Skeletal muscle satellite cell (primary cell): ENCODE measurements around the gene PRRT3.
"Not testable (repeated sequence)": the region's sequence is repeated elsewhere in the genome, so short reads cannot be mapped to it uniquely, and the experiment has no call there.

Experiments used
- H3K27me3 ChIP-seq: 2 replicates; pipeline ENCODE4 v1.7.0; 2013; ENCODE audit warnings: low read length; ENCODE audit not compliant: control insufficient read depth, insufficient read depth
- H3K36me3 ChIP-seq: 2 replicates; pipeline ENCODE4 v1.7.0; 2013; ENCODE audit warnings: mild to moderate bottlenecking, control low read depth, low read length; ENCODE audit not compliant: insufficient read depth
- H3K4me1 ChIP-seq: 2 replicates; pipeline ENCODE4 v1.7.0; 2013; ENCODE audit warnings: low read length; ENCODE audit not compliant: control insufficient read depth, insufficient read depth
- H3K4me2 ChIP-seq: 2 replicates; pipeline ENCODE4 v1.7.0; 2013; ENCODE audit warnings: mild to moderate bottlenecking, low read length
- H3K4me3 ChIP-seq: 2 replicates; pipeline ENCODE4 v1.7.0; 2013; ENCODE audit warnings: low read length
- H3K9ac ChIP-seq: 2 replicates; pipeline ENCODE4 v1.7.0; 2013; ENCODE audit warnings: mild to moderate bottlenecking, low read depth, low read length, moderate library complexity
- H3K9me3 ChIP-seq: replicated peaks from 2 replicates; pipeline ENCODE4 v1.7.0; 2013; ENCODE audit warnings: mild to moderate bottlenecking, control low read depth, low read length

Gene PRRT3

GRCh38 chr3:9902372-9903237 is 49.6 kb downstream of the PRRT3 start, which contains the start of gene IL17RE:
Gene IL17RE (plus strand): TSS chr3:9902848. CDS start chr3:9902933, 85 bp downstream.
- Histone ChIP-seq H3K9ac (peak within 1 kb of the TSS; percentile 72), H3K4me2 (peak within 1 kb of the TSS; percentile 69), H3K9me3 (no peaks in the 10 kb centered on the region), H3K27me3 (no peaks in the 10 kb centered on the region), H3K4me3 (peak within 1 kb of the TSS; percentile 57), H3K4me1 (peaks cover 39% of the 10 kb centered on the region), H3K36me3 (no peaks in the 10 kb centered on the region)

- Histone ChIP-seq H3K4me3 (no peak overlapping the region), H3K27me3 (no peaks in the 10 kb centered on the region), H3K36me3 (no peaks in the 10 kb centered on the region), H3K9ac (no peak overlapping the region), H3K4me1 (peaks cover 44% of the 10 kb centered on the region), H3K4me2 (no peak overlapping the region), H3K9me3 (no peaks in the 10 kb centered on the region)
Observed at GRCh38 chr3:9901967-9902366, 50.2 kb downstream of the PRRT3 start.

GRCh38 chr3:9900965-9901415 is 51.2 kb downstream of the PRRT3 start:
- not testable (repeated sequence) for H3K4me3 ChIP-seq, H3K4me2 ChIP-seq, H3K9me3 ChIP-seq, H3K27me3 ChIP-seq, H3K36me3 ChIP-seq, H3K9ac ChIP-seq
- H3K4me1 ChIP-seq, result peaks cover 49% of the 10 kb centered on the region

GRCh38 chr3:9899289-9899791 is 52.9 kb downstream of the PRRT3 start:
- no peak overlapping the region for H3K4me2 ChIP-seq
- no peak overlapping the region for H3K4me3 ChIP-seq
- H3K9me3 ChIP-seq, result no peaks in the 10 kb centered on the region
- H3K9ac ChIP-seq, result no peak overlapping the region
- H3K27me3 ChIP-seq, result no peaks in the 10 kb centered on the region
- H3K36me3 ChIP-seq, result peaks cover 6% of the 10 kb centered on the region
- peaks cover 56% of the 10 kb centered on the region for H3K4me1 ChIP-seq

- H3K4me1 ChIP-seq, result peaks cover 57% of the 10 kb centered on the region
- peaks cover 7% of the 10 kb centered on the region for H3K36me3 ChIP-seq
- no peak overlapping the region for H3K4me2 ChIP-seq
- H3K27me3 ChIP-seq, result no peaks in the 10 kb centered on the region
- no peaks in the 10 kb centered on the region for H3K9me3 ChIP-seq
- H3K4me3 ChIP-seq, result no peak overlapping the region
- H3K9ac ChIP-seq, result no peak overlapping the region
Observed at GRCh38 chr3:9898467-9899241, 53.6 kb downstream of the PRRT3 start.

GRCh38 chr3:9897408-9898372 is 54.5 kb downstream of the PRRT3 start:
- Histone ChIP-seq H3K4me1 (peaks cover 57% of the 10 kb centered on the region), H3K4me3 (no peak overlapping the region), H3K4me2 (no peak overlapping the region), H3K9me3 (no peaks in the 10 kb centered on the region), H3K9ac (no peak overlapping the region), H3K36me3 (peaks cover 17% of the 10 kb centered on the region), H3K27me3 (no peaks in the 10 kb centered on the region)

GRCh38 chr3:9896755-9897407 is 55.3 kb downstream of the PRRT3 start:
- peaks cover 58% of the 10 kb centered on the region for H3K4me1 ChIP-seq
- not testable (repeated sequence) for H3K27me3 ChIP-seq, H3K4me3 ChIP-seq

GRCh38 chr3:9895715-9896114 is 56.5 kb downstream of the PRRT3 start:
- not testable (repeated sequence) for H3K9me3 ChIP-seq, H3K9ac ChIP-seq, H3K27me3 ChIP-seq, H3K4me2 ChIP-seq, H3K4me3 ChIP-seq
- Histone ChIP-seq H3K4me1 (peaks cover 62% of the 10 kb centered on the region), H3K36me3 (peaks cover 25% of the 10 kb centered on the region)

More at GRCh38 chr3:9896755-9897407, 55.3 kb downstream of the PRRT3 start:
- H3K9ac ChIP-seq, H3K4me2 ChIP-seq, H3K9me3 ChIP-seq: not testable (repeated sequence)
- H3K36me3 ChIP-seq, result peaks cover 22% of the 10 kb centered on the region
